Measurements from ENCODE around the gene ANKRD2.

GRCh38 chr10:97580421-97581367 is 8.1 kb downstream of the ANKRD2 start:
- TF ChIP-seq CTCF (IDR thresholded peaks at IDR 0.05) (no peak), POLR2AphosphoS5 (IDR thresholded peaks at IDR 0.05; ENCODE audit: low read depth, low read length) (no peak), SIN3A (IDR thresholded peaks at IDR 0.05; ENCODE audit: borderline replicate concordance, insufficient read depth, low read depth, low read length) (no peak)
- TF ChIP-seq, protein P1, sequence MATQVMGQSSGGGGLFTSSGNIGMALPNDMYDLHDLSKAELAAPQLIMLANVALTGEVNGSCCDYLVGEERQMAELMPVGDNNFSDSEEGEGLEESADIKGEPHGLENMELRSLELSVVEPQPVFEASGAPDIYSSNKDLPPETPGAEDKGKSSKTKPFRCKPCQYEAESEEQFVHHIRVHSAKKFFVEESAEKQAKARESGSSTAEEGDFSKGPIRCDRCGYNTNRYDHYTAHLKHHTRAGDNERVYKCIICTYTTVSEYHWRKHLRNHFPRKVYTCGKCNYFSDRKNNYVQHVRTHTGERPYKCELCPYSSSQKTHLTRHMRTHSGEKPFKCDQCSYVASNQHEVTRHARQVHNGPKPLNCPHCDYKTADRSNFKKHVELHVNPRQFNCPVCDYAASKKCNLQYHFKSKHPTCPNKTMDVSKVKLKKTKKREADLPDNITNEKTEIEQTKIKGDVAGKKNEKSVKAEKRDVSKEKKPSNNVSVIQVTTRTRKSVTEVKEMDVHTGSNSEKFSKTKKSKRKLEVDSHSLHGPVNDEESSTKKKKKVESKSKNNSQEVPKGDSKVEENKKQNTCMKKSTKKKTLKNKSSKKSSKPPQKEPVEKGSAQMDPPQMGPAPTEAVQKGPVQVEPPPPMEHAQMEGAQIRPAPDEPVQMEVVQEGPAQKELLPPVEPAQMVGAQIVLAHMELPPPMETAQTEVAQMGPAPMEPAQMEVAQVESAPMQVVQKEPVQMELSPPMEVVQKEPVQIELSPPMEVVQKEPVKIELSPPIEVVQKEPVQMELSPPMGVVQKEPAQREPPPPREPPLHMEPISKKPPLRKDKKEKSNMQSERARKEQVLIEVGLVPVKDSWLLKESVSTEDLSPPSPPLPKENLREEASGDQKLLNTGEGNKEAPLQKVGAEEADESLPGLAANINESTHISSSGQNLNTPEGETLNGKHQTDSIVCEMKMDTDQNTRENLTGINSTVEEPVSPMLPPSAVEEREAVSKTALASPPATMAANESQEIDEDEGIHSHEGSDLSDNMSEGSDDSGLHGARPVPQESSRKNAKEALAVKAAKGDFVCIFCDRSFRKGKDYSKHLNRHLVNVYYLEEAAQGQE (IDR thresholded peaks at IDR 0.05; ENCODE audit: insufficient read depth in 1 of 2, low read depth in 2 of 2, low read length in 1 of 2): no peak

All from Panc1 (cell line).